GM12878 (cell line): ENCODE data around the gene THYN1. TPM values are rescaled to one million over a fixed set of nuclear protein-coding genes. Genes with fewer than 3 reads are reported as not detected.

ENCODE experiments used
- ATAC-seq: fragments of 200-7000 bp; cut with Tn5 transposase; 3 replicates; pipeline ENCODE4 v1.9.1; 2020; ENCODE audit warnings: mild to moderate bottlenecking, moderate library complexity
- BruUV-seq: library from RNA; stranded (reverse); fragments of 400-500 nt; replicated peaks from 2 replicates; lab custom pipeline; 2021; lab: Mats Ljungman, UMichigan
- CTCF ChIA-PET: fragments of 300-600 bp; sonication (Branson Sonifier 250); formaldehyde crosslinking; extraction: SDS; loops from one replicate; lab custom pipeline; 2021; ENCODE audit warnings: inconsistent platforms; lab: Yijun Ruan, JAX
- POLR2A ChIA-PET: fragments of 350-600 bp; formaldehyde crosslinking; extraction: SDS; loops from one replicate; lab custom pipeline; 2021; ENCODE audit warnings: inconsistent platforms; lab: Charles Lee
- RAD21 ChIA-PET: fragments of 300-600 bp; sonication (Branson Sonifier 250); formaldehyde crosslinking; loops from one replicate; lab custom pipeline; 2023; ENCODE audit warnings: antibody characterized with exemption; ENCODE audit not compliant: unreplicated experiment; lab: Charles Lee
- SMC1A ChIA-PET: fragments of 300-600 bp; sonication (Branson Sonifier 250); formaldehyde crosslinking; loops from one replicate; lab custom pipeline; 2023; ENCODE audit not compliant: unreplicated experiment, uncharacterized antibody; lab: Charles Lee
- DNase-seq: peaks from one replicate; pipeline ENCODE4 v3.0.0-alpha.2; 2011; ENCODE audit warnings: low read depth, low spot score
- FAIRE-seq: peaks from 3 replicates; lab custom pipeline; 2011; peaks lifted over from hg19 to GRCh38; lab: Jason Lieb, UNC
- H2AFZ ChIP-seq: 2 replicates; pipeline ENCODE4 v1.6.0; 2011; ENCODE audit warnings: low read depth, low read length, control low read depth; ENCODE audit not compliant: control insufficient read depth
- H3K27ac ChIP-seq: 2 replicates; pipeline ENCODE4 v1.5.1; 2011; ENCODE audit warnings: control low read depth; ENCODE audit not compliant: control insufficient read depth, insufficient read depth
- H3K27me3 ChIP-seq, 2 experiments: replicated peaks in 1 of 2; 2 replicates each; pipeline versions ENCODE4 v1.6.0 to v1.6.1; 2011; ENCODE audit warnings: low read length in 1 of 2; ENCODE audit not compliant: control insufficient read depth in 2 of 2, insufficient read depth in 2 of 2
- H3K36me3 ChIP-seq, 2 experiments: 2 replicates each; pipeline ENCODE4 v1.5.1; 2011; ENCODE audit warnings: low read length in 1 of 2; ENCODE audit not compliant: control insufficient read depth in 2 of 2, insufficient read depth in 2 of 2
- H3K4me1 ChIP-seq: 2 replicates; pipeline ENCODE4 v1.6.1; 2011; ENCODE audit warnings: mild to moderate bottlenecking, low read length, moderate library complexity, mixed read lengths; ENCODE audit not compliant: control insufficient read depth, insufficient read depth
- H3K4me2 ChIP-seq: 2 replicates; pipeline ENCODE4 v1.6.0; 2011; ENCODE audit warnings: control low read depth; ENCODE audit not compliant: control insufficient read depth, insufficient read depth
- H3K4me3 ChIP-seq: fragments of 200-600 bp; sonication (generic); 2 replicates; pipeline ENCODE4 v1.5.1; 2016
- H3K79me2 ChIP-seq: 2 replicates; pipeline ENCODE4 v1.6.0; 2011; ENCODE audit warnings: low read length; ENCODE audit not compliant: control insufficient read depth, insufficient read depth
- H3K9ac ChIP-seq: 2 replicates; pipeline ENCODE4 v1.8.0; 2011; ENCODE audit warnings: low read length, control low read depth, mixed read lengths; ENCODE audit not compliant: control insufficient read depth, insufficient read depth
- H3K9me3 ChIP-seq: replicated peaks from 3 replicates; pipeline ENCODE4 v1.5.1; 2011; ENCODE audit warnings: mild to moderate bottlenecking, low read length; ENCODE audit not compliant: control insufficient read depth, insufficient read depth
- H4K20me1 ChIP-seq: 2 replicates; pipeline ENCODE4 v1.6.0; 2011; ENCODE audit not compliant: control insufficient read depth, insufficient read depth
- CEBPB ChIP-seq, 2 experiments: fragments of 150-350 bp in 1 of 2; IDR thresholded peaks; 2 replicates each; pipeline ENCODE4 v1.6.1; 2012 to 2014; ENCODE audit warnings: low read depth in 2 of 2, low read length in 2 of 2, borderline replicate concordance in 1 of 2, inconsistent platforms in 1 of 2
- CTCF ChIP-seq, 3 experiments: IDR thresholded peaks in 2 of 3; conservative IDR thresholded peaks in 1 of 3; 2 replicates each; pipeline ENCODE4 v1.5.1; 2011; ENCODE audit warnings: low read depth in 3 of 3, low read length in 3 of 3, mild to moderate bottlenecking in 3 of 3, control low read depth in 2 of 3, moderate library complexity in 2 of 3, inconsistent platforms in 1 of 3, mixed read lengths in 1 of 3; ENCODE audit not compliant: control insufficient read depth in 2 of 3, insufficient read depth in 1 of 3; ENCODE audit errors: extremely low read depth in 1 of 3
- GABPA ChIP-seq: IDR thresholded peaks from 2 replicates; pipeline ENCODE4 v1.6.1; 2014; ENCODE audit warnings: antibody characterized with exemption, low read depth, mild to moderate bottlenecking, inconsistent platforms
- HDAC6 ChIP-seq: fragments of 200-600 bp; sonication (generic); IDR thresholded peaks from one replicate; pipeline ENCODE4 v1.8.0; 2017; ENCODE audit warnings: antibody characterized with exemption; ENCODE audit not compliant: unreplicated experiment
- NFIC ChIP-seq: IDR thresholded peaks from 2 replicates; pipeline ENCODE4 v1.6.1; 2012; ENCODE audit warnings: low read depth, mild to moderate bottlenecking, inconsistent platforms, low read length, moderate library complexity
- RELA ChIP-seq: fragments of 450-650 bp; IDR thresholded peaks from 2 replicates; pipeline ENCODE4 v1.8.0; 2014; ENCODE audit warnings: borderline replicate concordance; ENCODE audit not compliant: partially characterized antibody
- SUZ12 ChIP-seq: fragments of 200-600 bp; sonication (generic); IDR thresholded peaks from one replicate; pipeline ENCODE4 v1.6.1; 2018; ENCODE audit warnings: antibody characterized with exemption, mild to moderate bottlenecking; ENCODE audit not compliant: unreplicated experiment
- TCF7 ChIP-seq: IDR thresholded peaks from 2 replicates; pipeline ENCODE4 v1.6.1; 2014; ENCODE audit warnings: antibody characterized with exemption, borderline replicate concordance
- ZNF384 ChIP-seq: IDR thresholded peaks from 2 replicates; pipeline ENCODE4 v1.6.1; 2012; ENCODE audit warnings: low read depth, mild to moderate bottlenecking, low read length, improper control_type of control experiment, borderline replicate concordance
- WGBS: methylation state at CpG from one replicate; pipeline ENCODE4 v1.1.6; 2016; ENCODE audit warnings: low lambda C conversion rate; ENCODE audit not compliant: insufficient replicate concordance, insufficient coverage; ENCODE audit errors: missing lambda C conversion rate; 5-methylcytosine and 5-hydroxymethylcytosine counted together
- in situ Hi-C: fragments of 300-500 bp; cut with MboI; formaldehyde crosslinking; loops from 9 replicates; pipeline ENCODE4 v1.14.3; 2018; ENCODE audit warnings: mixed read lengths
- intact Hi-C: fragments of 100-400 bp; cut with micrococcal nuclease; formaldehyde crosslinking; loops from one replicate; pipeline ENCODE4 v1.14.2; 2022; ENCODE audit not compliant: unreplicated experiment
- polyA plus RNA-seq, 11 experiments: library from polyadenylated mRNA; depleted of rRNA in 4 of 11; unstranded in 6 of 11; stranded (reverse) in 5 of 11; fragments of >200 nt; fragmentation: Nextera tagmentation in 4 of 11; fragmentation: Illumina TruSeq in 1 of 11; extraction: Ambion mirVana in 4 of 11; extraction: Trizol in 1 of 11; gene quantifications; 1 replicate in 1 of 11; 2 replicates in 10 of 11; pipeline versions ENCODE4 v1.2.1 to v1.2.3, GENCODE V29; 2011 to 2016; ENCODE audit warnings: inconsistent platforms in 2 of 11, missing spikeins in 2 of 11, low read depth in 1 of 11
- total RNA-seq, 4 experiments: library from RNA; depleted of rRNA in 3 of 4; stranded (reverse); fragments of >200 nt in 3 of 4; fragmentation: Illumina TruSeq in 1 of 4; extraction: Trizol in 1 of 4; gene quantifications; 2 replicates each; pipeline versions ENCODE4 v1.2.1 to v1.2.3, GENCODE V29; 2013 to 2021

THYN1 gene
- total and polyA plus RNA-seq, 10 of the 15 experiments (the other 5 are each of a cell fraction or from before 2014, with no cell fraction given), result 45.7 to 221 (median 96.3) TPM

DNA sequence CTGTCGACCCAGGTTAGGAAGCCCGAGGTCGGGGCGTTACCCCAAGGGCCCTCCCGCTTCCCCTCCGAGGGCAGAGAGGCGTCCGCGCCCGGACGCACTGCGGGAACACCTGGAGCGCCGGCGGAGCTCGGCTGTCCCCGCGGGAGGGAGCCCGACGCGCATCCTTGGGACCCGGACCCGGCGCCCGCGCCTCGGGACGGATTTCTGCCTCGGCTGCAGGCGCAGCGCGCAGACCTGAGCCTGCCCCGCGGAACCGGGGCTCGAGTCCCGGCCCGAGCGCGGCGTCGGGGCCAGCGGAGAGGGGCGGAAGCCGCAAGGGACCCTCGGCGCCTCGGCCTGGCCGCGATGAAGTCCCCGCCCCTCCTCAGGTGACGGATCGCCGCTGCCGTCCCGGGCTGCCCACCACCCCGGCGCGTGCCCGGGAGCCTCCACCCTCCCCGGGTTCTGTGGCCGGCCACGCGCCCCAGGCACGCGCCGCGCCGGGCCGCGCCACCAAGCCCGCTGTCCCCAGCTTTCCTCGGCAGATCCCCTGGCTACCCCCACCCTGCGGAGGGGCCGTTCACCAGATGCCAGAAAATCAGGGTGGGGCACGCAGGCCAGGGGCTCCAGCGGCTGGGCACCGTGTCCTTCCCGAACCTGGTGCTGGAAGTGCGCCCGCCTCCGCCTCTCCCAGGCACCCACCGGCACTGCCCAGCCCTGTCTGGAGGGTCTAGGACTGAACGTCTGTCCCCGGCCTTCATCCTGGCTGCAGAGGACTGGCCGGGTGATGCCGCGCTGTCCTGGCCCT is 23.4 kb upstream of the THYN1 start:
- WGBS, result 21% methylated on average over 65 of the region's 88 CpGs
- H3K36me3 ChIP-seq, result no peaks in the 10 kb centered on the region
- no peak for FAIRE-seq
- H3K9ac ChIP-seq, result no peak overlapping the region
- H2AFZ ChIP-seq, result no peak overlapping the region
- ChIA-PET CTCF (no interaction called here), SMC1A (interaction anchor here (0.6 kb wide), 1 partner anchor 1839 kb away, joined by 3 read pairs; no protein-coding TSS in a partner anchor), POLR2A (no interaction called here), RAD21 (no interaction called here)
- in situ Hi-C loops, result no loop called here
- no peaks in the 10 kb centered on the region for H4K20me1 ChIP-seq
- H3K9me3 ChIP-seq, result no peaks in the 10 kb centered on the region; the same call in 2 of the 3 replicates
- intact Hi-C loops, result no loop called here
- DNase-seq, result no peak
- no TSS peak for BruUV-seq
- H3K27me3 ChIP-seq, result peaks cover 10 to 25% of the 10 kb centered on the region in 2 experiments
- peak; percentile 40 for TF ChIP-seq SUZ12
- no peak for TF ChIP-seq RELA
- H3K4me2 ChIP-seq, result peak overlapping the region; percentile 81
- H3K4me3 ChIP-seq, result peak overlapping the region; percentile 33; the same call in 1 of the 2 replicates
- H3K27ac ChIP-seq, result no peak overlapping the region
- peak; percentile 32; the same call in 2 of the 3 replicates for ATAC-seq
- H3K79me2 ChIP-seq, result no peaks in the 10 kb centered on the region
- H3K4me1 ChIP-seq, result peaks cover 6% of the 10 kb centered on the region

DNA sequence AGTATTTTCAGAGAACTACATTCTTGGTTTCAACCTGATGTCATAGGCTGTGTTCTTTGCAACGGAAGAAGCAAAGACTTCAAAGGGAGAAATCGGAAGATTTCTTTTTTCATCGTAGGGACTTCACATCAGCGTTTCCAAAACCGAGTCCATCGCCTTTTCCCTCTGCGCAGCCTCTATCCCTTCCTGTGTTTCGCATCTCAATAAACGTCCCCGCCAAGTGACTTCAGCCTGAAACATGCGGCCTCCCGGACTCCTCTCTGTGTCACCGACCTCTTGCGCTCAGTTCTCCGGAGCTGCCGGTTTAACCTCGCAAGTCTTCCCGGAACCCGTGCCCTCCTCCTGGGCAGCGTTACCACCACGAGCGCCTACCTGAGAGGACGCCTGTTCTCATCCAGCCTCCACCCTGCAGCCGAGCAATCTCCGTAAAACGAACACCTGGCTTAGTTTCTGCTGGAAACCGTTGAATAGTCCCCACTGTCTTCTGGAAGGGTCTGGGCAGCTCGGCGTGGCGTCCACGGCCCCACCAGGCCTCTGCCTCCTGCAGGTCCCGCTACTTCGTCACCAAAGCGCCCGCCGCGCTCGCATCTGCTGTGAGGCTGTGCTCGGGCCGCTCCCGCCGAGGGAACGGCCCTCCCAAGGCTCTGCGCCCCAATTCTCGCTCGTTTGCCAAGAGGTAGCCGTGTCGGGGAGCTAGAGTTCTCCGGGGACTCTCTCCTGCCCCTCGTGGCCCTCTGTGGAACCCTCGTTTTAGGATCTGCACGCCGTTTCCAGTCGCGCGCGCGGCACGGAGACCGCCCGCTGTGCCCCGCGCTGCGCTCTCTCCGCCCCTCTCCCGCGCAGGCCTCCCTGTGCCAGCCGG is 22.6 kb upstream of the THYN1 start, which contains the start of gene GLB1L3:
Gene GLB1L3, plus strand, starts transcription at position 846 of the 862 bp plus-strand sequence. CDS start 362 bp downstream, outside the sequence.
- RAD21 ChIA-PET, result interaction anchor here (0.9 kb wide), 1 partner anchor 51 kb away, joined by 3 read pairs; the partner anchor contains the start of genes NCAPD3 and VPS26B
- Histone ChIP-seq H3K27ac (no peak within 1 kb of the TSS), H3K79me2 (no peaks in the 10 kb centered on the region), H4K20me1 (no peaks in the 10 kb centered on the region), H3K4me3 (peak within 1 kb of the TSS; percentile 33; the same call in 1 of the 2 replicates), H3K27me3 (peaks cover 10 to 25% of the 10 kb centered on the region in 2 experiments), H3K9me3 (no peaks in the 10 kb centered on the region; the same call in 2 of the 3 replicates), H3K36me3 (no peaks in the 10 kb centered on the region), H3K4me2 (peak within 1 kb of the TSS; percentile 81), H3K9ac (0 out of 2 replicates have a peak within 1 kb of the TSS, but pooled peaks have one; percentile 12), H2AFZ (peak within 1 kb of the TSS; percentile 45), H3K4me1 (peaks cover 6% of the 10 kb centered on the region)
- FAIRE-seq, result no peak
- no peak for DNase-seq
- POLR2A ChIA-PET, result no interaction called here
- intact Hi-C loops, result no loop called here
- CTCF ChIA-PET, result interaction anchor here (0.6 kb wide), 1 partner anchor 67 kb away, joined by 3 read pairs; no protein-coding TSS in a partner anchor
- SMC1A ChIA-PET, result interaction anchor here (0.6 kb wide), 1 partner anchor 1838 kb away, joined by 3 read pairs; no protein-coding TSS in a partner anchor
- 2% methylated on average over 66 of the region's 68 CpGs for WGBS
- no TSS peak for BruUV-seq
- ATAC-seq, result peak; percentile 92
- in situ Hi-C loops, result no loop called here
- TF ChIP-seq NFIC (peak; percentile 73; the same call in 1 of the 2 replicates), CEBPB (IDR thresholded peaks at IDR 0.05; ENCODE audit: borderline replicate concordance in 1 of 2, low read depth in 2 of 2, low read length in 2 of 2) (0 out of 4 replicates have a peak, but pooled peaks of 1 of the 2 experiments have one; percentile 39), CTCF (IDR thresholded peaks at IDR 0.05 in 2 of 3, conservative IDR thresholded peaks at IDR 0.05 in 1 of 3; ENCODE audit: control insufficient read depth in 2 of 3, extremely low read depth in 1 of 3, insufficient read depth in 1 of 3, low read depth in 3 of 3, low read length in 3 of 3) (peak; percentile 18 to 41 (median 33); a peak in 5 of 6 replicates), GABPA (0 out of 2 replicates have a peak, but pooled peaks have one; percentile 34), ZNF384 (no peak), HDAC6 (peak; percentile 95), TCF7 (peak; percentile 92)
